ENCODE measurements around the gene FCN1.
"Not testable (repeated sequence)": the region's sequence is repeated elsewhere in the genome, so short reads cannot be mapped to it uniquely, and the experiment has no call there.

Gene FCN1

DNA sequence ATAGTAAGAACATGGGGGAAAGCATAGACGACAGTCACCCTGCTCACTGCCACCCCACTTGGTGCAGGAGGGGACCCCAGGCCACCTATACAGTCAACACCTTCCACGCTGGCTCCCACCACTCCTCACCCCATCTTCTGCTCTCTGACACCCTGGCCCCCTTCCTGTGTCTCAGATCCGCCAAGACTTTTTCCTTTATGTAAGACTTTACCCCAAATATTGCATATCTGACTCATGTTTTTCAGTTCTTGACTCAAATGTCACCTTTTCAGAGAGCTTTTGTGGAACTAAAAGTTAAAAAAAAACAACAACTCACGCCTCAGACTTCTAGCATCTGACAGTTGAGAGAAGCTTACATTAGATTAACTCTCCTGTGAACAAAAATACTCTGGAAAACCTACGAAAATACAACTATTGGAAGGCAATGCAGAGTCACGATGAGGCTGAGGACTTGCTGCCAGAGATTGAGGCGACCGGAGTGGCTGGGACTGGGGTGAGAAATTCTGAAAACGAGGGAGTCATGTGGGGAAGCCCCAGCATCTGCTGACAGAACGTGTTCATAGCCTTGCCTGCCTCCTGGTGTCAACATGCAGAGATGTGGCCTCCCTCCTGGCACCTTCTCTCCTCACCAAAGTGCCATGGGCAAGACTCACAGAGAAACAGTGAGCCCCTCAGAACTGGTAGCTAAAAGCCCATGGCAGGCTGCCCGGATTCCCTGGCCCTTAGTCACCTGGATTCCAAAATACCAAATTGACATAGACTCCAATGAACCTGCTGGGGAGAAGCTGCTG is 59.5 kb downstream of the FCN1 start:
- H3K4me1 ChIP-seq (ENCODE audit: control insufficient read depth, insufficient read depth, low read length, unreplicated experiment) = peaks cover 5% of the 10 kb centered on the region
- no peak overlapping the region for H3K27ac ChIP-seq (ENCODE audit: low read depth, low read length)
- H3K79me2 ChIP-seq (ENCODE audit: control insufficient read depth, insufficient read depth, low read length, unreplicated experiment) = no peaks in the 10 kb centered on the region
- no peak overlapping the region for H2AFZ ChIP-seq (ENCODE audit: low read length, unreplicated experiment)
- no peaks in the 10 kb centered on the region; the same call in 1 of the 2 replicates for H3K36me3 ChIP-seq (ENCODE audit: insufficient read depth, low read length)
- H3K27me3 ChIP-seq (ENCODE audit: insufficient read depth, low read length) = no peaks in the 10 kb centered on the region; the same call in 1 of the 2 replicates
- no peak overlapping the region for H3K4me3 ChIP-seq (ENCODE audit: low read depth, low read length)

DNA sequence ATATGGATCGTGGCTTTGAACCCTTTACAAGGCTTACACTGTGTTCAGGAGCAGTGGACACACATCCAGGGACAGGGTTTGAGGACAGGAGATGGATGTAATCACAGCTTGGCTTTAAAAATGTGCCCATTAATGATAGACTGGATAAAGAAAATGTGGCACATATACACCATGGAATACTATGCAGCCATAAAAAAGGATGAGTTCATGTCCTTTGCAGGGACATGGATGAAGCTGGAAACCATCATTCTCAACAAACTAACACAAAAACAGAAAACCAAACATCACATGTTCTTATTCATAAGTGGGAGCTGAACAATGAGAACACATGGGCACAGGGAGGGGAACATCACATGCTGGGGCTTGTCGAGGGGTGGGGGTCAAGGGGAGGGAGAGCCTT is 60.3 kb downstream of the FCN1 start:
- not testable (repeated sequence) for H3K27me3 ChIP-seq (ENCODE audit: insufficient read depth, low read length); H3K27ac ChIP-seq (ENCODE audit: low read depth, low read length); H3K36me3 ChIP-seq (ENCODE audit: insufficient read depth, low read length); H3K4me3 ChIP-seq (ENCODE audit: low read depth, low read length); H3K4me1 ChIP-seq (ENCODE audit: control insufficient read depth, insufficient read depth, low read length, unreplicated experiment); H3K79me2 ChIP-seq (ENCODE audit: control insufficient read depth, insufficient read depth, low read length, unreplicated experiment); H2AFZ ChIP-seq (ENCODE audit: low read length, unreplicated experiment)

DNA sequence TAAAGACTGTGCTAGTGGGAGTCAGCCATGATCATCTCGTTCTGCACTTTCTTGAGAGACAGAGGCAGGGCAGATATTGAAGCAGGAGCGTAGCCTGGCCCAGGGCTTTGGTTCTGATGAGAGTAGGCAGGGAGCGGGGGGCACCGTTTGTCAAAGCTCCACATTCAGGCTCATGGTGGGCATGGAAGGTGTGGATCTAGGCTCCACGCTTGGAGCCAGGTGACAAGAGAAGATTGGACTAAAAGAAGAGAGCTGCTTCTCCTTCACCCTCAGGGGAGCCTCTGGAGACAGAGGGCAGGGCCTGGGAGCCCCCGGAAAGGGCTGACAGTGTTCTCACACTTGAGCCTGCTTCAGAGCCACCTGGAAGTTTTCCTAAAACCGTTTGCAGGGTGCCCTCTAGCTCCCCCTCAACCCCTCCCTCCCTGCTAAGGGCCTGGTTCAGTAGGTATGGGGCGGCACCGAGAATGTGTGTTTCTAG is 61.8 kb downstream of the FCN1 start:
- no peak overlapping the region for H2AFZ ChIP-seq (ENCODE audit: low read length, unreplicated experiment)

More for the DNA sequence above, 61.8 kb downstream of the FCN1 start:
- Histone ChIP-seq H3K36me3 (ENCODE audit: insufficient read depth, low read length) (no peaks in the 10 kb centered on the region; the same call in 1 of the 2 replicates), H3K79me2 (ENCODE audit: control insufficient read depth, insufficient read depth, low read length, unreplicated experiment) (no peaks in the 10 kb centered on the region), H3K27me3 (ENCODE audit: insufficient read depth, low read length) (no peaks in the 10 kb centered on the region; the same call in 1 of the 2 replicates), H3K4me3 (ENCODE audit: low read depth, low read length) (no peak overlapping the region), H3K4me1 (ENCODE audit: control insufficient read depth, insufficient read depth, low read length, unreplicated experiment) (peaks cover 5% of the 10 kb centered on the region), H3K27ac (ENCODE audit: low read depth, low read length) (no peak overlapping the region)

All from ACC112 (cell line).